CD4-positive, alpha-beta T cell treated with Interleukin-4 for 4 hours (primary cell): ENCODE data around the gene ADGRV1.
"Not testable (repeated sequence)": the region's sequence is repeated elsewhere in the genome, so short reads cannot be mapped to it uniquely, and the experiment has no call there.

Experiments
- DNase-seq: peaks from one replicate; pipeline ENCODE4 v3.0.0-alpha.2; 2020

The ADGRV1 gene

GRCh38 chr5:90955001-90955635 is 396.5 kb downstream of the ADGRV1 start:
- no peak for DNase-seq

GRCh38 chr5:90956511-90957097 is 398.0 kb downstream of the ADGRV1 start:
- DNase-seq, result no peak

GRCh38 chr5:90957906-90958305 is 399.3 kb downstream of the ADGRV1 start:
- DNase-seq, result no peak

GRCh38 chr5:90959262-90959661 is 400.7 kb downstream of the ADGRV1 start:
- no peak for DNase-seq

- DNase-seq, result no peak
Measured at GRCh38 chr5:90962481-90962880, 403.9 kb downstream of the ADGRV1 start.

GRCh38 chr5:90965110-90965685 is 406.6 kb downstream of the ADGRV1 start:
- no peak for DNase-seq

- DNase-seq, result no peak
Measured at GRCh38 chr5:90967443-90967842, 408.8 kb downstream of the ADGRV1 start.

GRCh38 chr5:90967851-90968250 is 409.3 kb downstream of the ADGRV1 start:
- no peak for DNase-seq

- no peak for DNase-seq
Measured at GRCh38 chr5:90968319-90968718, 409.7 kb downstream of the ADGRV1 start.

- not testable (repeated sequence) for DNase-seq
Measured at GRCh38 chr5:90969945-90970344, 411.3 kb downstream of the ADGRV1 start.

GRCh38 chr5:90981177-90981576 is 422.6 kb downstream of the ADGRV1 start:
- DNase-seq, result no peak

- no peak for DNase-seq
Measured at GRCh38 chr5:90981821-90982220, 423.2 kb downstream of the ADGRV1 start.

- no peak for DNase-seq
Measured at GRCh38 chr5:90982576-90982975, 424.0 kb downstream of the ADGRV1 start.

GRCh38 chr5:90983148-90983547 is 424.6 kb downstream of the ADGRV1 start:
- DNase-seq, result no peak

- no peak for DNase-seq
Measured at GRCh38 chr5:90983711-90984124, 425.1 kb downstream of the ADGRV1 start.

GRCh38 chr5:90985341-90985740 is 426.7 kb downstream of the ADGRV1 start:
- DNase-seq, result no peak

GRCh38 chr5:90987726-90988125 is 429.1 kb downstream of the ADGRV1 start:
- DNase-seq, result no peak

GRCh38 chr5:90991201-90991600 is 432.6 kb downstream of the ADGRV1 start:
- no peak for DNase-seq

- no peak for DNase-seq
Measured at GRCh38 chr5:90994796-90995195, 436.2 kb downstream of the ADGRV1 start.

GRCh38 chr5:90996089-90996488 is 437.5 kb downstream of the ADGRV1 start:
- no peak for DNase-seq

- no peak for DNase-seq
Measured at GRCh38 chr5:90997082-90997481, 438.5 kb downstream of the ADGRV1 start.

- DNase-seq, result no peak
Measured at GRCh38 chr5:91000743-91001142, 442.1 kb downstream of the ADGRV1 start.

- DNase-seq, result no peak
Measured at GRCh38 chr5:91006713-91007112, 448.1 kb downstream of the ADGRV1 start.

- no peak for DNase-seq
Measured at GRCh38 chr5:91007251-91007650, 448.7 kb downstream of the ADGRV1 start.
